Mesenchymal stem cell (in vitro differentiated cells and primary cell): ENCODE measurements around the gene CXCL10.

ENCODE experiments used
- DNase-seq: peaks from one replicate; pipeline ENCODE4 v3.0.0-alpha.2; 2013
- H2AFZ ChIP-seq: one replicate; pipeline ENCODE4 v1.6.1; 2013; ENCODE audit warnings: low read depth, mild to moderate bottlenecking, control low read depth, inconsistent platforms, low read length, moderate library complexity
- H2AK5ac ChIP-seq: 2 replicates; pipeline ENCODE4 v1.6.1; 2013; ENCODE audit warnings: low read length, moderate library complexity, mild to moderate bottlenecking, inconsistent platforms; ENCODE audit not compliant: severe bottlenecking
- H2BK120ac ChIP-seq: one replicate; pipeline ENCODE4 v1.6.1; 2013; ENCODE audit warnings: low read depth, mild to moderate bottlenecking, inconsistent platforms, low read length, moderate library complexity
- H2BK12ac ChIP-seq, 2 experiments: one replicate each; pipeline ENCODE4 v1.6.1; 2013; ENCODE audit warnings: inconsistent platforms in 2 of 2, low read length in 2 of 2, mild to moderate bottlenecking in 2 of 2, moderate library complexity in 2 of 2, control low read depth in 1 of 2
- H2BK15ac ChIP-seq: one replicate; pipeline ENCODE4 v1.6.1; 2013; ENCODE audit warnings: mild to moderate bottlenecking, low read depth, inconsistent platforms; ENCODE audit not compliant: poor library complexity, severe bottlenecking
- H2BK5ac ChIP-seq: 2 replicates; pipeline ENCODE4 v1.6.1; 2013; ENCODE audit warnings: low read depth, mild to moderate bottlenecking, low read length, control low read depth, inconsistent platforms; ENCODE audit not compliant: poor library complexity, severe bottlenecking
- H3K14ac ChIP-seq, 2 experiments: one replicate each; pipeline ENCODE4 v1.6.1; 2013; ENCODE audit warnings: inconsistent platforms in 2 of 2, low read length in 2 of 2, control low read depth in 1 of 2, mild to moderate bottlenecking in 1 of 2, moderate library complexity in 1 of 2
- H3K18ac ChIP-seq, 2 experiments: one replicate each; pipeline ENCODE4 v1.6.1; 2013; ENCODE audit warnings: inconsistent platforms in 2 of 2, low read length in 2 of 2, control low read depth in 1 of 2, low read depth in 1 of 2, mild to moderate bottlenecking in 1 of 2
- H3K23ac ChIP-seq, 2 experiments: one replicate each; pipeline ENCODE4 v1.6.1; 2013; ENCODE audit warnings: inconsistent platforms in 2 of 2, low read length in 2 of 2, mild to moderate bottlenecking in 2 of 2, moderate library complexity in 2 of 2, control low read depth in 1 of 2
- H3K27ac ChIP-seq: 2 replicates; pipeline ENCODE4 v1.5.1; 2013; ENCODE audit warnings: mild to moderate bottlenecking, moderate library complexity, low read length, control low read depth, inconsistent platforms; ENCODE audit not compliant: poor library complexity, severe bottlenecking
- H3K27me3 ChIP-seq, 2 experiments: 2 replicates each; pipeline versions ENCODE4 v1.6.1 to v1.7.0; 2013; ENCODE audit warnings: low read length in 2 of 2, mild to moderate bottlenecking in 2 of 2, moderate library complexity in 2 of 2, control low read depth in 1 of 2, inconsistent platforms in 1 of 2; ENCODE audit not compliant: control insufficient read depth in 1 of 2, insufficient read depth in 1 of 2
- H3K36me3 ChIP-seq, 2 experiments: 2 replicates each; pipeline versions ENCODE4 v1.6.1 to v1.7.0; 2013; ENCODE audit warnings: low read length in 2 of 2, control low read depth in 1 of 2, inconsistent platforms in 1 of 2, low read depth in 1 of 2, mild to moderate bottlenecking in 1 of 2; ENCODE audit not compliant: insufficient read depth in 2 of 2, control insufficient read depth in 1 of 2
- H3K4ac ChIP-seq, 2 experiments: one replicate each; pipeline ENCODE4 v1.6.1; 2013; ENCODE audit warnings: inconsistent platforms in 2 of 2, low read length in 2 of 2, mild to moderate bottlenecking in 2 of 2, moderate library complexity in 2 of 2, control low read depth in 1 of 2, low read depth in 1 of 2
- H3K4me1 ChIP-seq: 2 replicates; pipeline ENCODE4 v1.6.1; 2013; ENCODE audit warnings: low read depth, low read length, control low read depth; ENCODE audit not compliant: control insufficient read depth, insufficient read depth
- H3K4me2 ChIP-seq: 2 replicates; pipeline ENCODE4 v1.6.1; 2013; ENCODE audit warnings: low read length, mild to moderate bottlenecking, inconsistent platforms; ENCODE audit not compliant: poor library complexity, severe bottlenecking
- H3K4me3 ChIP-seq, 2 experiments: 2 replicates each; pipeline versions ENCODE4 v1.5.1 to v1.7.0; 2013; ENCODE audit warnings: low read length in 2 of 2, mild to moderate bottlenecking in 2 of 2, control low read depth in 1 of 2, low read depth in 1 of 2; ENCODE audit not compliant: insufficient read depth in 1 of 2
- H3K79me1 ChIP-seq: replicated peaks from 2 replicates; pipeline ENCODE4 v1.6.1; 2013; ENCODE audit warnings: mild to moderate bottlenecking, control low read depth, low read length, inconsistent platforms; ENCODE audit not compliant: poor library complexity, severe bottlenecking
- H3K9ac ChIP-seq: 2 replicates; pipeline ENCODE4 v1.7.0; 2013; ENCODE audit warnings: mild to moderate bottlenecking, low read length, moderate library complexity
- H3K9me3 ChIP-seq: 2 replicates; pipeline ENCODE4 v1.7.0; 2013; ENCODE audit warnings: mild to moderate bottlenecking, low read length; ENCODE audit not compliant: control insufficient read depth
- H4K8ac ChIP-seq: one replicate; pipeline ENCODE4 v1.6.1; 2013; ENCODE audit warnings: inconsistent platforms, mild to moderate bottlenecking, low read length, moderate library complexity
- H4K91ac ChIP-seq: one replicate; pipeline ENCODE4 v1.6.1; 2013; ENCODE audit warnings: mild to moderate bottlenecking, low read length, inconsistent platforms
- WGBS: methylation state at CpG from one replicate; pipeline ENCODE4 v1.1.7; 2013; ENCODE audit warnings: mixed read lengths; 5-methylcytosine and 5-hydroxymethylcytosine counted together

CXCL10 gene

DNA sequence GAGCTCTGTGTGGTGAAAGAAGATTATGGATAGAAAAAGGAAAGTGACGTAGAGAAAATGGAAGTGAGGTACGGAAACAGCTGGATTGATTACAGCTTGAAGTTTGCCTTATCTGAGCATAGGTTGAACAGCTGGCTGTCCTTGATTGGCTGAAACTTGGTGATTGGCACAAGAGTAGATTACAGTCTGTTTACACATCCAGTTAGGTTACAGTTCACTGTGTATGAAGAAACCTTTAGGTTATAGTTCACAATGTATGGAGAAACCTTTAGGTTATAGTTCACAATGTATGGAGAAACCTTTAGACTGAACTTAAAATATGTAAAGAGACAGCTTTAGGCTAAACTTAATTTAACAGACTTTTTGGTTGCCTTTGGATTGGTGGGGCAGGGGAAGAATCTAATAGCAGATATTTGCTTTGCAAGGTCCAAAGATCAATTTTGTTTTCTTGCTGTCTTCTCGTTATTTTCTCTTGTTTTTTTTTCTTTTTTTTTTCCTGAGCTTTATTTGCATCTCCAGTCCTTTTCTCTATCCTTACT lies 35.7 kb upstream of the CXCL10 start:
- H3K9me3 ChIP-seq: no peaks in the 10 kb centered on the region
- no peak overlapping the region for H2BK5ac ChIP-seq
- no peak overlapping the region for H4K8ac ChIP-seq
- DNase-seq: no peak
- H3K27me3 ChIP-seq: peaks cover 7 to 23% of the 10 kb centered on the region in 2 experiments
- H3K23ac ChIP-seq: no peak overlapping the region
- H3K4ac ChIP-seq: no peak overlapping the region
- no peak overlapping the region for H2BK15ac ChIP-seq
- H2AFZ ChIP-seq: no peak overlapping the region
- no peak overlapping the region for H2AK5ac ChIP-seq
- no peak overlapping the region for H3K9ac ChIP-seq
- H3K79me1 ChIP-seq: no peaks in the 10 kb centered on the region
- 81% methylated on average over 2 of the region's 3 CpGs for WGBS
- H2BK120ac ChIP-seq: no peak overlapping the region
- no peak overlapping the region for H3K4me2 ChIP-seq
- H3K14ac ChIP-seq: no peak overlapping the region
- no peaks in the 10 kb centered on the region for H3K36me3 ChIP-seq
- H3K27ac ChIP-seq: no peak overlapping the region
- H3K18ac ChIP-seq: no peak overlapping the region
- H3K4me1 ChIP-seq: no peaks in the 10 kb centered on the region
- no peak overlapping the region for H2BK12ac ChIP-seq
- H3K4me3 ChIP-seq: no peak overlapping the region
- H4K91ac ChIP-seq: no peak overlapping the region

DNA sequence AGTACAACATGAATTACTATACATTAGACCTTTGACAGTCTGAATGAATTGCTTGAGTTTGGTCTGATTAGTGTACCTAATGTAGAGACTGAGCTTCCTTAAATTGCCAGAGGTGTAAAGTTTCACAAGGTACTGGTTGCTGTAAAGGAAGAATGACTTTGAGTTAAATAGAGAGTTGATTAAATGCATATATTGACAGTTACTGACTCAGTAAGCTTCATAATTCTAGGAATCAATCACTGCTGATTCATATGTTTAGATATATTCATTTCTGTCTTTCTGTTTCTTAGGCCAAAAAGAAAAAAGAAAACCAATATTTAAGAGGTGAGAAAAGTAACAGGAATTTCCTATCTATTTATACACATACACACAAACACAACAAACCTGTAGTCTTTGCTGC lies 35.0 kb upstream of the CXCL10 start:
- no peak overlapping the region for H4K91ac ChIP-seq
- no peak overlapping the region for H4K8ac ChIP-seq
- no peak overlapping the region for H3K9ac ChIP-seq
- H3K27me3 ChIP-seq: peaks cover 7 to 23% of the 10 kb centered on the region in 2 experiments
- no peaks in the 10 kb centered on the region for H3K36me3 ChIP-seq
- DNase-seq: no peak
- H3K4me3 ChIP-seq: no peak overlapping the region
- no peak overlapping the region for H2BK5ac ChIP-seq
- H3K79me1 ChIP-seq: no peaks in the 10 kb centered on the region
- H2BK120ac ChIP-seq: no peak overlapping the region
- no peak overlapping the region for H2AK5ac ChIP-seq
- no peak overlapping the region for H3K4me2 ChIP-seq
- no peak overlapping the region for H3K23ac ChIP-seq
- no peak overlapping the region for H3K4ac ChIP-seq
- H3K9me3 ChIP-seq: no peaks in the 10 kb centered on the region
- H2AFZ ChIP-seq: no peak overlapping the region
- no peak overlapping the region for H2BK12ac ChIP-seq
- no peak overlapping the region for H3K27ac ChIP-seq
- no peak overlapping the region for H3K14ac ChIP-seq
- H3K18ac ChIP-seq: no peak overlapping the region
- no peak overlapping the region for H2BK15ac ChIP-seq
- no peaks in the 10 kb centered on the region for H3K4me1 ChIP-seq

GRCh38 chr4:76055421-76055820 lies 32.1 kb upstream of the CXCL10 start:
- no peak overlapping the region for H2BK15ac ChIP-seq
- H2BK120ac ChIP-seq: no peak overlapping the region
- H3K4me3 ChIP-seq: no peak overlapping the region
- H3K4me1 ChIP-seq: no peaks in the 10 kb centered on the region
- H3K79me1 ChIP-seq: no peaks in the 10 kb centered on the region
- H3K27ac ChIP-seq: no peak overlapping the region
- no peaks in the 10 kb centered on the region for H3K36me3 ChIP-seq
- no peak overlapping the region for H3K9ac ChIP-seq
- H2AFZ ChIP-seq: no peak overlapping the region
- no peak overlapping the region for H2AK5ac ChIP-seq
- WGBS: 42% methylated on average over 2 of the region's 2 CpGs
- H3K27me3 ChIP-seq: peaks cover 7 to 18% of the 10 kb centered on the region in 2 experiments
- H3K4ac ChIP-seq: no peak overlapping the region
- no peak overlapping the region for H2BK5ac ChIP-seq
- H2BK12ac ChIP-seq: no peak overlapping the region
- no peak for DNase-seq
- no peak overlapping the region for H3K14ac ChIP-seq
- no peak overlapping the region for H4K8ac ChIP-seq
- H3K23ac ChIP-seq: no peak overlapping the region
- no peak overlapping the region for H3K18ac ChIP-seq
- H4K91ac ChIP-seq: no peak overlapping the region
- H3K4me2 ChIP-seq: no peak overlapping the region
- H3K9me3 ChIP-seq: no peaks in the 10 kb centered on the region

- H2BK15ac ChIP-seq: no peak overlapping the region
- H3K14ac ChIP-seq: no peak overlapping the region
- H3K4me3 ChIP-seq: no peak overlapping the region
- H4K91ac ChIP-seq: no peak overlapping the region
- H2BK5ac ChIP-seq: no peak overlapping the region
- H3K18ac ChIP-seq: no peak overlapping the region
- H4K8ac ChIP-seq: no peak overlapping the region
- H3K4me2 ChIP-seq: no peak overlapping the region
- H2BK12ac ChIP-seq: no peak overlapping the region
- no peak overlapping the region for H2AK5ac ChIP-seq
- WGBS: 80% methylated on average over 1 of the region's 2 CpGs
- no peaks in the 10 kb centered on the region for H3K9me3 ChIP-seq
- no peak overlapping the region for H3K23ac ChIP-seq
- peaks cover 7 to 18% of the 10 kb centered on the region in 2 experiments for H3K27me3 ChIP-seq
- no peaks in the 10 kb centered on the region for H3K79me1 ChIP-seq
- no peak overlapping the region for H2BK120ac ChIP-seq
- no peaks in the 10 kb centered on the region for H3K4me1 ChIP-seq
- no peak overlapping the region for H3K27ac ChIP-seq
- H3K4ac ChIP-seq: no peak overlapping the region
- no peak overlapping the region for H2AFZ ChIP-seq
- H3K36me3 ChIP-seq: no peaks in the 10 kb centered on the region
- DNase-seq: no peak
- no peak overlapping the region for H3K9ac ChIP-seq
Observed at GRCh38 chr4:76055016-76055415, 31.7 kb upstream of the CXCL10 start.
